HepG2 (cell line): ENCODE results near the gene JSRP1. TPM values are rescaled to one million over a fixed set of nuclear protein-coding genes. Genes with fewer than 3 reads are reported as not detected.

Experiments used
- AGO1 ChIP-seq: fragments of 200-400 bp; formaldehyde crosslinking; IDR thresholded peaks from 2 replicates; pipeline ENCODE4 v1.6.1; 2017; ENCODE audit warnings: mild to moderate bottlenecking, low read depth, low read length, moderate library complexity; ENCODE audit not compliant: poor library complexity, severe bottlenecking
- AHR ChIP-seq: IDR thresholded peaks from 2 replicates; pipeline ENCODE4 v1.6.1; 2018; ENCODE audit warnings: missing genetic modification reagents, missing compliant biosample characterization
- ASH2L ChIP-seq: fragments of 300-600, 200-600 bp; sonication (generic); IDR thresholded peaks from 2 replicates; pipeline ENCODE4 v1.7.0; 2017; ENCODE audit warnings: low read depth, mild to moderate bottlenecking, moderate library complexity, mixed read lengths, low read length; ENCODE audit not compliant: insufficient read length
- CAMTA2 ChIP-seq: sonication (generic); formaldehyde crosslinking; IDR thresholded peaks from 2 replicates; pipeline ENCODE4 v1.4.0; 2020; ENCODE audit warnings: mild to moderate bottlenecking, missing genetic modification reagents, borderline replicate concordance
- ELF1 ChIP-seq: sonication (generic); formaldehyde crosslinking; IDR thresholded peaks from 2 replicates; pipeline ENCODE4 v1.4.0; 2020; ENCODE audit warnings: missing genetic modification reagents
- MAZ ChIP-seq, 2 experiments: sonication (generic) in 1 of 2; formaldehyde crosslinking in 1 of 2; IDR thresholded peaks; 2 replicates each; pipeline versions ENCODE4 v1.5.0 to v1.6.1; 2012 to 2020; ENCODE audit warnings: low read depth in 2 of 2, mild to moderate bottlenecking in 2 of 2, borderline replicate concordance in 1 of 2, improper control_type of control experiment in 1 of 2, low read length in 1 of 2, missing genetic modification reagents in 1 of 2, moderate library complexity in 1 of 2
- PRMT3 ChIP-seq: sonication (generic); formaldehyde crosslinking; IDR thresholded peaks from 2 replicates; pipeline ENCODE4 v1.8.1; 2022; ENCODE audit warnings: low read depth, mild to moderate bottlenecking, moderate library complexity, missing genetic modification reagents, borderline replicate concordance
- ZNF83 ChIP-seq: sonication (generic); formaldehyde crosslinking; IDR thresholded peaks from 2 replicates; pipeline ENCODE4 v1.4.0; 2020; ENCODE audit warnings: missing genetic modification reagents, mild to moderate bottlenecking, borderline replicate concordance
- polyA plus RNA-seq, 8 experiments: library from polyadenylated mRNA; depleted of rRNA in 3 of 8; stranded (reverse) in 7 of 8; unstranded in 1 of 8; fragments of >200 nt; fragmentation: Illumina TruSeq in 4 of 8; extraction: Trizol in 4 of 8; gene quantifications; 2 replicates each; pipeline versions ENCODE4 v1.2.1 to v1.2.3, GENCODE V29; 2011 to 2016; ENCODE audit warnings: low read depth in 4 of 8, missing spikeins in 1 of 8, mixed read lengths in 1 of 8; ENCODE audit not compliant: insufficient read depth in 1 of 8
- total RNA-seq, 5 experiments: library from RNA; depleted of rRNA; stranded (reverse); fragments of >200 nt; fragmentation: Illumina TruSeq; extraction: Trizol; gene quantifications; 2 replicates each; pipeline ENCODE4 v1.2.3, GENCODE V29; 2016; ENCODE audit warnings: low read depth in 1 of 5
- TF ChIP-seq, protein P1 (sequence below), 2 experiments: fragments of 450-650 bp in 1 of 2; sonication (generic) in 1 of 2; formaldehyde crosslinking in 1 of 2; IDR thresholded peaks; 2 replicates each; pipeline versions ENCODE4 v1.6.1 to v1.8.0; 2016 to 2022; ENCODE audit warnings: antibody characterized with exemption in 1 of 2, mild to moderate bottlenecking in 1 of 2, missing genetic modification reagents in 1 of 2
- TF ChIP-seq, protein P2 (sequence below): sonication (generic); formaldehyde crosslinking; IDR thresholded peaks from 2 replicates; pipeline ENCODE4 v1.4.0; 2020; ENCODE audit warnings: missing genetic modification reagents, low read depth, mild to moderate bottlenecking, borderline replicate concordance
- TF ChIP-seq, protein P3 (sequence below): sonication (generic); formaldehyde crosslinking; IDR thresholded peaks from 2 replicates; pipeline ENCODE4 v1.4.0; 2020; ENCODE audit warnings: missing genetic modification reagents
- TF ChIP-seq, protein P4 (sequence below): IDR thresholded peaks from 2 replicates; pipeline ENCODE4 v1.6.1; 2016; ENCODE audit warnings: missing compliant biosample characterization, missing genetic modification reagents, borderline replicate concordance

The JSRP1 gene
- total and polyA plus RNA-seq, 2 of the 13 experiments (the other 11 are each of a cell fraction or from before 2014, with no cell fraction given), result 0.16 to 0.38 TPM

DNA sequence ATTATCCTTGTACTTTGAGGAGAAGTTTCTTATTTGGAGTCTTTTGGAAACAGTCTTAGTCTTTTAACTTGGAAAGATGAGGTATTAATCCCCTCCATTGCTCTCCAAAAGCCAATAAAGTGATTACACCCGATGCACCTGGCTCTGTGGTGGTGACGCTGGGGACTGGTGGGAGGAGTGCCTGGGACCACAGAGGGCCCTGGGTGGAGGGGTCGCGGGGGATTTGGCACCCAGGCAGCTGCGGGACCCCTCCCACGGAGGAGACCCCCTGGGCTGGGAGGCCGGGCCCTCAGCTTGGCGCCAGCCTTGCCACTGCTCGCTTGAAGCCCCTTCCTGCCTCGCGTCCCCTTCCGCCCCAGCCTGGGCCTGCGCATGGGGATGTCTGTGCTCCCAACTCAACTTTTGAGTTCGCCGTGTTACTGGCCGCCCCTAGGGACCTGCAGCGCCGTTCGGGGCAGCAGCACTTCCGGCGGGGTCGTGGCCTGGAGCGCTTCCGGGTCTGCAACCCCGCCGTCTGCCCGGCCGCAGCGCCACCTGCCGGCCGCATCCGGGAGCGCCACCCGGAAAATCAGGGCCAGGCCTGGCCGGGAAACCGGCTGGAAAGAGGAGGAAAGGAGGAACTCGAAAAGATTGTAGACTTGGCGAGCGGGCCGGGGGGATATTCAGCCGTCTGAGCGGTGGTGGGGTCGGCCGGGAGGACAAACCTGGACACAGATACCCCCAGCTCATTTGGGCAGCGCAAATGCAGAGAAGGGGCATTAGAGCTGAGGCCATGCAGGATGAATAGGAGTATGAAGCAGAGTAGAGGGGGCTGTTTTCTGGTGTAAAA is 17.4 kb upstream of the JSRP1 start (continued):
- TF ChIP-seq, protein P1, sequence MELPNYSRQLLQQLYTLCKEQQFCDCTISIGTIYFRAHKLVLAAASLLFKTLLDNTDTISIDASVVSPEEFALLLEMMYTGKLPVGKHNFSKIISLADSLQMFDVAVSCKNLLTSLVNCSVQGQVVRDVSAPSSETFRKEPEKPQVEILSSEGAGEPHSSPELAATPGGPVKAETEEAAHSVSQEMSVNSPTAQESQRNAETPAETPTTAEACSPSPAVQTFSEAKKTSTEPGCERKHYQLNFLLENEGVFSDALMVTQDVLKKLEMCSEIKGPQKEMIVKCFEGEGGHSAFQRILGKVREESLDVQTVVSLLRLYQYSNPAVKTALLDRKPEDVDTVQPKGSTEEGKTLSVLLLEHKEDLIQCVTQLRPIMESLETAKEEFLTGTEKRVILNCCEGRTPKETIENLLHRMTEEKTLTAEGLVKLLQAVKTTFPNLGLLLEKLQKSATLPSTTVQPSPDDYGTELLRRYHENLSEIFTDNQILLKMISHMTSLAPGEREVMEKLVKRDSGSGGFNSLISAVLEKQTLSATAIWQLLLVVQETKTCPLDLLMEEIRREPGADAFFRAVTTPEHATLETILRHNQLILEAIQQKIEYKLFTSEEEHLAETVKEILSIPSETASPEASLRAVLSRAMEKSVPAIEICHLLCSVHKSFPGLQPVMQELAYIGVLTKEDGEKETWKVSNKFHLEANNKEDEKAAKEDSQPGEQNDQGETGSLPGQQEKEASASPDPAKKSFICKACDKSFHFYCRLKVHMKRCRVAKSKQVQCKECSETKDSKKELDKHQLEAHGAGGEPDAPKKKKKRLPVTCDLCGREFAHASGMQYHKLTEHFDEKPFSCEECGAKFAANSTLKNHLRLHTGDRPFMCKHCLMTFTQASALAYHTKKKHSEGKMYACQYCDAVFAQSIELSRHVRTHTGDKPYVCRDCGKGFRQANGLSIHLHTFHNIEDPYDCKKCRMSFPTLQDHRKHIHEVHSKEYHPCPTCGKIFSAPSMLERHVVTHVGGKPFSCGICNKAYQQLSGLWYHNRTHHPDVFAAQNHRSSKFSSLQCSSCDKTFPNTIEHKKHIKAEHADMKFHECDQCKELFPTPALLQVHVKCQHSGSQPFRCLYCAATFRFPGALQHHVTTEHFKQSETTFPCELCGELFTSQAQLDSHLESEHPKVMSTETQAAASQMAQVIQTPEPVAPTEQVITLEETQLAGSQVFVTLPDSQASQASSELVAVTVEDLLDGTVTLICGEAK (IDR thresholded peaks at IDR 0.05), result peak; percentile 75
- TF ChIP-seq, protein P1 (CRISPR knock-in tag; IDR thresholded peaks at IDR 0.05), result no peak; the same call in 1 of the 2 replicates
- TF ChIP-seq ZNF83 (CRISPR knock-in tag) (0 out of 2 replicates have a peak, but pooled peaks have one; percentile 48), MAZ (IDR thresholded peaks at IDR 0.05; ENCODE audit: borderline replicate concordance, low read depth, low read length) (0 out of 2 replicates have a peak, but pooled peaks have one; percentile 23), MAZ (CRISPR knock-in tag; IDR thresholded peaks at IDR 0.05; ENCODE audit: low read depth) (peak; percentile 46; the same call in 1 of the 2 replicates), AHR (peak; percentile 85; the same call in 1 of the 2 replicates), ASH2L (peak; percentile 82), PRMT3 (CRISPR knock-in tag) (0 out of 2 replicates have a peak, but pooled peaks have one; percentile 32), CAMTA2 (peak; percentile 93), AGO1 (peak; percentile 94), ELF1 (CRISPR knock-in tag) (peak; percentile 95)
- TF ChIP-seq, protein P2, sequence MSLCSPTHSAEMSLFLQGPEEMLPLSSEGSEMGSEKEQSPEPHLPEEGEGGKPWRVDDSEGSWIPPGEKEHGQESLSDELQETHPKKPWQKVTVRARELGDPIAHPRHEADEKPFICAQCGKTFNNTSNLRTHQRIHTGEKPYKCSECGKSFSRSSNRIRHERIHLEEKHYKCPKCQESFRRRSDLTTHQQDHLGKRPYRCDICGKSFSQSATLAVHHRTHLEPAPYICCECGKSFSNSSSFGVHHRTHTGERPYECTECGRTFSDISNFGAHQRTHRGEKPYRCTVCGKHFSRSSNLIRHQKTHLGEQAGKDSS (CRISPR knock-in tag), result 0 out of 2 replicates have a peak, but pooled peaks have one; percentile 66
- TF ChIP-seq, protein P3, sequence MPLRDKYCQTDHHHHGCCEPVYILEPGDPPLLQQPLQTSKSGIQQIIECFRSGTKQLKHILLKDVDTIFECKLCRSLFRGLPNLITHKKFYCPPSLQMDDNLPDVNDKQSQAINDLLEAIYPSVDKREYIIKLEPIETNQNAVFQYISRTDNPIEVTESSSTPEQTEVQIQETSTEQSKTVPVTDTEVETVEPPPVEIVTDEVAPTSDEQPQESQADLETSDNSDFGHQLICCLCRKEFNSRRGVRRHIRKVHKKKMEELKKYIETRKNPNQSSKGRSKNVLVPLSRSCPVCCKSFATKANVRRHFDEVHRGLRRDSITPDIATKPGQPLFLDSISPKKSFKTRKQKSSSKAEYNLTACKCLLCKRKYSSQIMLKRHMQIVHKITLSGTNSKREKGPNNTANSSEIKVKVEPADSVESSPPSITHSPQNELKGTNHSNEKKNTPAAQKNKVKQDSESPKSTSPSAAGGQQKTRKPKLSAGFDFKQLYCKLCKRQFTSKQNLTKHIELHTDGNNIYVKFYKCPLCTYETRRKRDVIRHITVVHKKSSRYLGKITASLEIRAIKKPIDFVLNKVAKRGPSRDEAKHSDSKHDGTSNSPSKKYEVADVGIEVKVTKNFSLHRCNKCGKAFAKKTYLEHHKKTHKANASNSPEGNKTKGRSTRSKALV (CRISPR knock-in tag), result peak; percentile 47; the same call in 1 of the 2 replicates
- TF ChIP-seq, protein P4, sequence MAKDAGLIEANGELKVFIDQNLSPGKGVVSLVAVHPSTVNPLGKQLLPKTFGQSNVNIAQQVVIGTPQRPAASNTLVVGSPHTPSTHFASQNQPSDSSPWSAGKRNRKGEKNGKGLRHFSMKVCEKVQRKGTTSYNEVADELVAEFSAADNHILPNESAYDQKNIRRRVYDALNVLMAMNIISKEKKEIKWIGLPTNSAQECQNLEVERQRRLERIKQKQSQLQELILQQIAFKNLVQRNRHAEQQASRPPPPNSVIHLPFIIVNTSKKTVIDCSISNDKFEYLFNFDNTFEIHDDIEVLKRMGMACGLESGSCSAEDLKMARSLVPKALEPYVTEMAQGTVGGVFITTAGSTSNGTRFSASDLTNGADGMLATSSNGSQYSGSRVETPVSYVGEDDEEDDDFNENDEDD, result peak; percentile 30; the same call in 1 of the 2 replicates
